Hindlimb muscle (tissue), 1 donor: ENCODE data around the gene CFAP157. TPM values are rescaled to one million over a fixed set of nuclear protein-coding genes. Genes with fewer than 3 reads are reported as not detected.
"Not testable (repeated sequence)": the region's sequence is repeated elsewhere in the genome, so short reads cannot be mapped to it uniquely, and the experiment has no call there.

Experiments used
- DNase-seq: peaks from one replicate; pipeline ENCODE4 v3.0.0-alpha.2; 2013
- polyA plus RNA-seq: library from polyadenylated mRNA; unstranded; fragments of 120-200 nt; gene quantifications from one replicate; pipeline ENCODE4 v1.2.1, GENCODE V29; 2013; ENCODE audit not compliant: insufficient read length

The CFAP157 gene
- polyA plus RNA-seq, 1 donor, result 1.4 TPM

DNA sequence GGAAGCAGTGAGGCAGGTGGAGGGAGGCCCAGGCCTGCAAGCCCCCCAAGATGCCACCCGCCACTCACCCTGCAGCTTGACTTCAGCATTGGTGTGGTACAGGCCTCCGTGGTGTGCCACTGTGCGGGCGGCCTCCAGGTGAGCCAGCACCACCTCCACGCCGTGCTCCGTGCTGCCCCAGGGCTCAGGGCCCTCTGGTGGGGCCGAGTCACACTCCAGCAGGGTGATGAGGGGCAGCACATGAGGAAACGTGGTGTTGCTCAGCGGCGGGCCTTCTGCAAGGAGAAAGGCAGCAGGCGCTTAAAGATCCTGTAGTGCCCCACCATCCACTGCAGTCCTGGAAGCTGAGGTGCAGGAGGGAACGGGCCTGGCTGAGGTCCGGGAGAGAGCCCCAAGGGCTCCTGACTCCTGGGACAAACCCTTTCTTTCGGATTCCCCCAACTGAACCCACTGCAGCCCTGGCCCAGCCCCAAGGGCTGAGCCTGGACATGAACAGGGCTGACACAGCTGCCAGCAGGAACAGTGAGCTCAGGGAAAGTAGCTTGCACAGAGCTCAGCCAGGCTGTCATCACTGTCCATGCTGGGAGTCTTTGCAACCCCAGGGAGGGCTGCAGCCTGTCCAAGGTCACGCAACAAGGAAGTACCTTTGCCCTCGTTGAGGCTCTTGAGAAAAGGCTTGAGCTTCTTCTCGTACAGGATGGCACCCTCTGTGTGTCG is 33.0 kb downstream of the CFAP157 start:
- DNase-seq, result no peak

- DNase-seq, result no peak
Observed at GRCh38 chr9:127741831-127742434, 35.1 kb downstream of the CFAP157 start.

- DNase-seq, result no peak
Observed at GRCh38 chr9:127742435-127743088, 35.8 kb downstream of the CFAP157 start.

- no peak for DNase-seq
Observed at GRCh38 chr9:127744398-127745110, 37.8 kb downstream of the CFAP157 start.

GRCh38 chr9:127746959-127747569 is 40.3 kb downstream of the CFAP157 start:
- DNase-seq, result no peak

- no peak for DNase-seq
Observed at GRCh38 chr9:127749090-127749787, 42.5 kb downstream of the CFAP157 start.

DNA sequence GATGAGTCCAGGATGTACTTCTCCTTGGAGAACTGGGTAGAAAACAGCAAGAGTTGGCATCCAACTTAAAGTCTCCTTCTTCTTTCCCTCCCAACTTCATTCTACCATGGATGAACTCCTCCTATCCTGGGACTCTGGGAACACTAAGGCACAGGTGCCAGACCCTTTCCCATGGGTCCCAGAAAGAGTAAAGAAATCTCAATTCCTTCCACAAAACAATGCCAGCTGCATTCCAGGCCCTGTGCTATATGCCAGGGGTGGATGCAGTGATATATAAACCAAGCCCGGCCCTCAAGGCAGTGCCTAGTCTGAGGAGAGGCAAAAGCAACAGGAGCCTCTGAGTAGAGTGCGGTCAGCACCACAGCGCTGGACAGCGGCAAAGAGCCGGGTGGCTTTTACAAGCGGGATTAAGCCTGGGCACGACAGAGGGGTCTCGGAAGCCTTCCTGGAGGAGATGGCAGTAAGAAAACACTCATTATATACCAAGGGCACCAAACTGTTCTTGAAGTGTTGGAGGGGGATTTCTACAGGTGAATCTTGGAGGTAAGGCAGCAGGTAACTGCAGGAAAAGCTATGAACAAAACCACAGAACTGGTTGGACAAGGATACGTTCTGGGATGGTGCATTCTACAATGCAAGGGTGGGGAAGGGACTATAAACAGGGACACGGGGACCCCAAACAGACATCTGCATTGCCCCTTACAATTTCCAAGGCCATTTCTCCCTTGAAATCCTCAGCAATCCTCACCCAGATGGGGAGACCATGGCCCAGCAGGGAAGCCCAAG is 44.7 kb downstream of the CFAP157 start:
- DNase-seq, result no peak

DNA sequence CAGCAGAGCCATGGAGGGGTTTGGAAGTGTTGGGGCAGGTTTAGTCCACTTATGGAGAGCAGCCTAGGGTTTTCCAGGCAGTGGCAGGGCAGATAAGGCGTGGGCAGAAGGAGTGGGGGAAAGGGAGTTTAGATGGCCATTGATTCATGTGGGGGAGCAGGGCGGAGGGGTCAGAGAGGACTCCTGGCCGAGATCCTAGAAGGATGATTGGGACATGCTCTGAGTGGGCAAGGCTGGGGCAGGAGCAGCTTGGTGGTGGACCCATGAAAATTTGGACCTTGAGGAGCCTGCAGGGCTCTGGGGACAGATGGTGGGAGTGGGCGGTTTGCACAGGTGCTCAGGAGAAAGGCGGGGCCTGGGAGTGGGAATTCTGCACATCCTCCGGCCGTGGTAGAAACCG is 46.4 kb downstream of the CFAP157 start:
- DNase-seq, result no peak

DNA sequence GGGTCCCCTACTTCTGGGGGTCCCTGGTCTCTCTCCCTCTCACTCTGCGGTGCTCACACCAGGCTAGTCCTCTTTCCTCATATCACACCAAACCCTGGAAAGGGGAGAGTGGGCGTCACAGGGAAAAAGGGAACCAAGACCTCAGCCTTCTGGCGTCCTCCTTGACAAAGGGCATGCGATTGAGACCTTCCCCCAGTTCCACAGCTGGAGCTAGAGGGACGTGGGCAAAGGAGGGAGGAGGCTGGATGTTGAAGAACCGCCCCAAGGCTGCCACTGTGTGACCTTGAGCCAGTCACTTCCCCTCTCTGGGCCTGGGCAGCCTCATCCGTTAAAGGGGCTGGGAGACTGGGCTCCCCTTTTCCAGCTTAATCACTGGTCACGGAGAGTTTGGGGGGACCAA is 46.8 kb downstream of the CFAP157 start:
- no peak for DNase-seq

- no peak for DNase-seq
Observed at GRCh38 chr9:127754099-127755060, 47.6 kb downstream of the CFAP157 start.

- DNase-seq, result no peak
Observed at GRCh38 chr9:127755061-127756060, 48.6 kb downstream of the CFAP157 start.

DNA sequence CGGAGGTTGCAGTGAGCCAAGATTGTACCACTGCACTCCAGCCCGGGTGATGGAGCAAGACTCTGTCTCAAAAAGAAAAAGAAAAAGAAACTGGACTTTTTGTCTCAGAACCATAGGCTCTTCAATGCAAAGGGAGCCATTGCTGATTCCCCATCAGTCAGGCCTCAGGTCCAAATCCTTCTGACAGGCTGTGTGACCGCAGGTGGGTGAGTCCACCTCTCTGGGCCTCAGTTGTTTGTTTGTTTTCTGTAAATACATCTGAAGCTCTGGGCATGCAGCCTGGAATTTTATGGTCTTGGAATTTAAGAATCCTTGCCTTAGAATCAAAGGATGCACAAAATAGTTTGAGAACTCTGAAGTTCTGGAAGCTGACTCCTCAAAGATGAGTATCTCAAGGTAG is 49.4 kb downstream of the CFAP157 start:
- no peak for DNase-seq

- DNase-seq, result not testable (repeated sequence)
Observed at GRCh38 chr9:127756776-127757175, 50.0 kb downstream of the CFAP157 start.

DNA sequence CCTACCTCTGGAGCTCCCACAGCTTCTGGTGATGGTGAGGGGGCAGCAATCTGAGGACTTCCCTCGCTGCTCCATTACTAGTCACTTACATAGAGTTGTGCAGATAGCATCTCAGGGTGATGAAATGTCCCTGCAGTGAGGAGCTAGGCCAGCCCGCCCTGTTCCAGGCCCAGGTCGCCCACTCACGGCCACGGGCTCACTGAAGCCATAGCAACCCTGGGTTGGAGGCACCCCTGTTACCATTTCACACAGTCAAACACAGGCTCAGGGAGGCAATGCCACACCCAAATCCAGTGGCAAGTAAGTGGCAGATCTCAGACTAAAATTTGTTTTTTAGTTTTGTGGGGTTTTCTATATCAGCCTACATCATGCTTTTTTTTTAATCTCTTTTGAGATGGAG is 52.1 kb downstream of the CFAP157 start:
- DNase-seq, result no peak

DNA sequence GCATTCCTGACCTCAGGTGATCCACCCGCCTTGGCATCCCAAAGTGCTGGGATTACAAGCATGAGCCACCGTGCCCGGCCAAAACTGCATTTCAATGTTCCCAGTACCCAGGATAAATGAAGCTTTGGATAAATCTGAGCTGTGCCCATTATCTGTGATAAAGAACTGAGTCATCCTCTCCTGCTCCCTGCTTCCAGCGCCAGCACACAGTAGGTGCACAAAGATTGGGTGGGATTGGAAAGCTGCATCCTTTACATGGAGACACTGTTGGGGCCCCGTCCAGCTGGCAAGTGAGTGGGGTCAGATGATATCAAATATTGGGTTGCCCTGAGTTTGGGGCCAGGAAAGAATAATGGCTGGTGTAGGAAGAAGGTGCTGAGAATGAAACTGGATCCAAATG is 54.3 kb downstream of the CFAP157 start:
- DNase-seq, result no peak

DNA sequence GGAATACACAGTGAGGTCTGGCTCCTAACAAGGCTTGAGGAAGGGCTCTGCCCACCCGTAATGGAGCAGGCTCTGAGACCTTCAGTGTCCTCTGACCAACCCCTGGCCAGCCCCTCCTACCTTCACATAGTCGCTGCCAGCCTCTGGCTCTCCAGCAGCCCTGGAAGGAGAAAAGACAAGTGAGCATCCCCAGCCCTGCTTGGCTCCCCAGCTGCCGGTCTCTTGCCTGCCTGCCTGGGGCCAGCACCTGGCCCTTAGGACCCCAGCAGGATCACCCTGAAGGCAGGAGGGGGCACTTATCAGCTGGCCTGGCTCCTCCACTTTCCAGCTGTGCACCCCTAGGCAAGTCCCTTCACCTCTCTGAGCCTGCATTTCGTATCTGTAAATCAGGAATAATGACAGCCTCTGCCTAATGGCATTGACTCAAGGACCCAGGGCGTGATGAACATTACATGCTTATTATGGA is 54.7 kb downstream of the CFAP157 start:
- DNase-seq, result no peak

- DNase-seq, result no peak
Observed at GRCh38 chr9:127762111-127762676, 55.4 kb downstream of the CFAP157 start.

DNA sequence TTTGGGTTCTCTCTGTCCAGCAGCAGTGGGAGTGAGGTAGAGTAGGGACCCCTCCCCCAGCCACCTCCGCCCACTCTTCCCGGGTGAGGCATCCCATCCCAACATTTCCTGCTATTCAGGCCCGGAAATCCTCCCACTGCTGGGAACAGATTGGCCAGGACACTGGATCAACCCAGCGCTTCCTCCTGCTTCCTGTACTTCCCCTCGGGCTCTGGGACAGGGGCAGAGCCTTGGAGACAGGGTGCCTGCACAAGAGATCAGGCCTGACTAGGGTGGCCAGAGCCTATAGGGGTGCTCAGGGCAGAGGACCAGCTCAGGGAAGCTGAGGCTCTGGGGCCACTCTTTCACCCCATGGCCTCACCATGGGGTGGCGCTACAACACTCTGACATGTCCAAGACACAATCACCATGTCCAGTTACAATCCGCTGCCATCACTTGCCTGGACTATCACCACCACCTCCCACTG is 57.2 kb downstream of the CFAP157 start:
- DNase-seq, result no peak
